Measurements from ENCODE around the gene IGFBP2.
A peak's percentile ranks its signal among the peaks of the same experiment; 100 is the strongest.

The IGFBP2 gene

DNA sequence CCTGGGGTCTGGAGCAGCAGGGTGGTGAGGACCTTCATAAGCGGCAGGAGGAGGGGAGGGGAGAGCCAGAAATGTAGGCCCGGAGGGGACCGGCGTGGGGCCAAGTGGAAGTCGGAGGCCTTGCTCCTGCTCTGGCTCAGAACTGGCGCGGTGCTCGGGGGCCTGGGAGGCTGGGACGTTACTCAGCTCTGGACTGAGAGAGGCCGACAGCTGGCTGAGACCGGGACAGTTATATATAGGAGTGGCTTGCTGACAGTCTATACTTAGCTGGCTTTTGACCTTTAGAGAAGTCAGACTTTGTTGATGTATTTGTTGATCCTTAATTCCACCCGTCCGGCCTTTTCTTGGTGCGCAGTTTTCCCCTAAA is 46.4 kb downstream of the IGFBP2 start:
- peak in 2 of 10 donors; percentile 37 to 64 for DNase-seq
- intact Hi-C loops (cut with DNase I), result loop anchor here (5.0 kb wide), 2 partner anchors 1033 to 1078 kb away; no protein-coding TSS in a partner anchor

- intact Hi-C loops (cut with DNase I), result loop anchor here (5.0 kb wide), 2 partner anchors 1031 to 1076 kb away; no protein-coding TSS in a partner anchor
Observed at GRCh38 chr2:216680951-216681629, 47.9 kb downstream of the IGFBP2 start.

GRCh38 chr2:216681683-216682082 is 48.5 kb downstream of the IGFBP2 start:
- intact Hi-C loops (cut with DNase I), result loop anchor here (1.0 to 5.0 kb wide), 3 partner anchors 829 to 1076 kb away; no protein-coding TSS in a partner anchor
- DNase-seq, result peak in 1 of 10 donors; percentile 10

More at GRCh38 chr2:216680951-216681629, 47.9 kb downstream of the IGFBP2 start:
- DNase-seq, result peak in 1 of 10 donors; percentile 17

DNA sequence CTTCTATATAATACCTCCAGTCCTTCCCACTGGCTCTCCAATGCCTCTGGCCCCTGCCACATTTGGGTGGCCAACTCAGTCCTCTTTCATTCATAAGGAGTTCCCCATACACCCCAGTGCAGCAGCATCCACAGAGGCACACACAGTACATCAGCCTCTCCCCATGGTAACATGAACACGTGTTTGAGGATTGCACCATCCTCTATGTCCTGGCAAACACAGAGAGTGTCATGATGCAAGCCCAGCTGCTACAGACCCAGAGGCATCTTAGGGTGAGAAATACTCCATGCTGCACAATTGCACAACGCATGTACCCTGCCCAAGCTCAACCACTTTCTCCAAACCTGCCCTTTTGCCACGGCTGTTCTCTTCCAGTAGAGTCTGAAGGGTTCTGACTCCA is 50.6 kb downstream of the IGFBP2 start:
- intact Hi-C loops (cut with DNase I), result loop anchor here (5.0 kb wide), 2 partner anchors 1028 to 1073 kb away; no protein-coding TSS in a partner anchor
- DNase-seq, result peak in 2 of 10 donors; percentile 42 to 85

DNA sequence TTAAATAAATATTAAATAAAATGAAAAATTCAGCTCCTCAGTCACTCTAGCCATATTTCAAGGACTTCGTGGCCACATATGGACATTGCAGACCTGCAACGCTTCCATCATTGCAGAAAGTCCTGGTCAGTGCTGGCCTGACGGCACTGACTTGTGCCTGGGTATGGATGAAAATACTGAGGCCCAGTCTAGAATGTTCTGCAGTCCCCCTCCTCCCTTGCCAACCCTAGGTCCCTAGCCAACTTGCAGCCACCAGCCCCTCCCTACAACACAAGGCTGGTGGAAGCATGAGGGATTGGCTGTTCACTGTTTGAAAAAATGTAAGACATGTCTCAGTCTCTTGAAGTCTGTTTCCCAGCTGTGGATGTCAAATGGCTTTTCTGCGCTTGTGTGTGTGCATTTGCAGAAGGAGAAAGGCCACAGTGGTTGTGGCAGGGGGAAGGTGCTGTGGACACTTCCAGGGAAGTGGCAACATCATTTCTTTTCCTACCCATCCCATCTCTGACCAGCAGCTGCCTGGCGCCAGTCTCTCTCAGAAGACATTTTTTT is 52.2 kb downstream of the IGFBP2 start:
- no peak for DNase-seq
- intact Hi-C loops (cut with DNase I), result no loop called here

- intact Hi-C loops (cut with DNase I), result no loop called here
- DNase-seq, result peak in 1 of 10 donors; percentile 22
Observed at GRCh38 chr2:216687111-216687510, 53.9 kb downstream of the IGFBP2 start.

DNA sequence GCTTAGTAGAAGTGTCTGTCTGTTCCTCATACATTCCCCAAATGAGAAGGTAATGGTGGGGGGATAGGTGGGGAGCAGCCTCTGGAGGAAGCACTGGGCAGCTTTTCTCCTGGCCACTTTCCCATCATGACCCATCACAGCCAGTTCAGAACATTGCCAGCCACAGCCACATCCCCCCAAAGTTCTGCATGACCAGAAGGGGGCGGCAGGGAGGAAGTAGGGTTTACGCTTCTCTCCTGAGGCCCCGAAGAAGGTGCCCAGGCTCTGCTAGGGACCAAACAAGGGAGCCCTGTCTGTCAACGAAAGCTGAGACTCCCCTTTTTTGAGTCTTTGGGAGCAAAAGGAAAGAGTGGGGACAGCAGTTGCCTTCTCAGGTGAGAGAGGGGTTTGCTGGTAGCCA is 54.4 kb downstream of the IGFBP2 start:
- DNase-seq, result no peak
- intact Hi-C loops (cut with DNase I), result no loop called here

DNA sequence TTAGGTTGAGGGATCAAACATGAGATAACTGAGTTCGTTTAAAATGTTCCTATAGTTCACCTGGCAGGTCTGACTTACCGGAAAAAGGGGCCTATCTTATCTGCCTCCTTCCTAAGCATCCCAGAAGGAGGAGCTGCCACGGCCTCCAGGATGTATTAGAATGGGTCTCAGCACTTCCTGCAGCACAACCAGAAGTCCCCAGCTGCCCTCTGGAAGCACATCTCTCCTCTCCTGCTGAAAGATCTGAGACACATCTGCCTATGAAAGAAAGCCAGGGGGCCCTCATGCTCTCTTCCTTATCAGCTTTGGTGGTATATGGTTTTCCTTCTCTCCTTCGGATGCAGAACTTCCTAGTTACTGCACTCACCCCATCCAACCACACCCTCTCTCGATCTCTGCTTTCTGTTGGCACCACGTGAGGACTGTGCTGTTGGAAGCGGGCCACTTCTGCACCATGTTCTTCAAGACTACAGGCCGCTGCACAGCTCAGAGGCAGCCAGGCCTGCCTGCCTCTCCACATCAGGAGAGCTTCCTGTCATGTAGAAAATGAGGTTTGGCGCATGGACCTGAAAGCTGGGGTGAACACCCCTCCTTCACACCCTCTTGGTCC is 55.6 kb downstream of the IGFBP2 start:
- intact Hi-C loops (cut with DNase I), result no loop called here

DNA sequence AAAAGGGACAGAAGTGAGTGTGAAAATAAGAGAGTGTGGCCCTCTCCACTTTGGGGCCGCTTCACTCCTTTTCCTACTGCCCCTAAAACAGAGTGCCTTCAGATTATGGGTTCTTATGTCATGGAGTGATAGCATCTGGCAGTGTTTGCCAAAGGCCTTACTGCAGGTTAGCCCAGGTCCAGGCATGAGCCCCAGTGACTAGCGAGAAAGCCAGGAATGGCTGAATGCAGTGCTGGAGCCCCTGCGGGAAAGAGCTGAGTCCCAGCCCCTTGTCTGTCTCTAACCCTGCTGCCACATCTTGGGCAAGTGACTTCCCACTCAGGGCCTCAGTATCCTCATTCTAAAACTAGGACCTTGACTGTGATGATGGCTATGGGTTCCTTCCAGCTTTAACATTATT is 56.2 kb downstream of the IGFBP2 start:
- peak in 1 of 10 donors; percentile 21 for DNase-seq
- intact Hi-C loops (cut with DNase I), result no loop called here

More for the DNA sequence above, 55.6 kb downstream of the IGFBP2 start:
- DNase-seq, result peak in 2 of 10 donors; percentile 14 to 71

DNA sequence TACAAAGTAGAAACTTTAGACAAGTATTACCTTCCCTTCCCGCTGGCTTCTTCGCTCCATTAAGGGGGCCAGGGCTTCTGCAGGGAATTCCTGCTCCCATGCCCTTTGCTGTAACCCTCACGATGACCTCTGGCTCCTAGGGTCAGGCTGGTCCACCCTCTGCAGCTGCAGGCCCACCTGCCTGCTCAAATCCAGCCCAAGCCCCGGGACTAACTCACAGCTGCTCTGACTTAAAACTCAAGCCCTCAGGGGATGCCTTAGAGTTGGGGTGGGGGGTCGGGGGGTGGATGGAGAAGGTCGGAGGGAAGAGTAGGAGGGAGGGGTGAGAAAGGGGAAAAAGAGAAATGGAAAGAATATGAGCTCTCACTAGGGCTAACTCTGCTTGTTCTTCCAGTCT is 57.2 kb downstream of the IGFBP2 start:
- DNase-seq, result peak in 2 of 10 donors; percentile 14 to 53
- intact Hi-C loops (cut with DNase I), result loop anchor here (10.0 kb wide), 1 partner anchor 374 kb away; no protein-coding TSS in a partner anchor

- intact Hi-C loops (cut with DNase I), result loop anchor here (10.0 kb wide), 1 partner anchor 374 kb away; no protein-coding TSS in a partner anchor
- peak; percentile 56 to 96 (median 80) for DNase-seq
Observed at GRCh38 chr2:216690853-216691741, 57.9 kb downstream of the IGFBP2 start.

- intact Hi-C loops (cut with DNase I), result loop anchor here (10.0 kb wide), 1 partner anchor 372 kb away; no protein-coding TSS in a partner anchor
- peak in 9 of 10 donors; percentile 36 to 92 (median 57) for DNase-seq
Observed at GRCh38 chr2:216692636-216693413, 59.6 kb downstream of the IGFBP2 start.

GRCh38 chr2:216693414-216694080 is 60.3 kb downstream of the IGFBP2 start:
- intact Hi-C loops (cut with DNase I), result loop anchor here (10.0 kb wide), 1 partner anchor 371 kb away; no protein-coding TSS in a partner anchor
- peak in 1 of 10 donors; percentile 14 for DNase-seq

DNA sequence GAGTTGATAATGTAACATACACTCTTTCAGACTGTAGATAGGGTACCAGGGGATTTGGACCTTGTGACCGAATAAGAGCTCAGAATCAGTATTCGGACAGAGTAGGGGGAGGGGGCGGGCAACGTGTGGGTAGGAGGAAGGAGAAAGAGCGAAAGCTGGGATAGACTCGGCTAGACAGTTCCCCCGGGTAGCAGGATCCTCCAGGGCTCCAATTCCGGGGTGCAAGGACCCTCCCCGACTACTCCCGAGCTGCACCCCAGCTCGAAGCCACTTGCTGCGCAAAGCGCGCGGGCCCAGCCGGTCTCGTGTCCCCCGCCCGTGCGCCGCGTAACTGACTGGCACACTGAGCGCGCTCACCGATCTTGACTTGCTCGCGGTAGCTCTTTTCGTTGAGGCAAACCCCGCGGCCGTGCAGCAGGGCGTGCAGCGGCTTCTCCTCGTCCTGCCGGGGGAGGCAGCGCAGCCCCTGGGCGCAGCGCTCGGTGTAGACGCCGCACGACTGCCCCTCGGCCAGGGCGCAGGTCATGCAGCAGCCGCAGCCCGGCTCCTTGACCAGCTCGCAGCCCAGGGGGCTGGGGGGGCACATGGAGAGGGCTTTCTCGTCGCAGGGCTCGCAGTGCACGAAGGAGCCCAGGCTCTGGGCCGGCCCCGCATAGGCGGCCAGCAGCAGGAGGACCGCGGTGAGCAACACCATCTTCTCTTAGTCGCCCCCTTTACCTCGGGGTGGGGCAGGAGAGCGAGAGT is 61.0 kb downstream of the IGFBP2 start:
- intact Hi-C loops (cut with DNase I), result loop anchor here (10.0 kb wide), 1 partner anchor 371 kb away; no protein-coding TSS in a partner anchor
- DNase-seq, result peak in 9 of 10 donors; percentile 50 to 94 (median 72)

- peak in 1 of 10 donors; percentile 49 for DNase-seq
Observed at GRCh38 chr2:216694826-216695217, 61.6 kb downstream of the IGFBP2 start.

DNA sequence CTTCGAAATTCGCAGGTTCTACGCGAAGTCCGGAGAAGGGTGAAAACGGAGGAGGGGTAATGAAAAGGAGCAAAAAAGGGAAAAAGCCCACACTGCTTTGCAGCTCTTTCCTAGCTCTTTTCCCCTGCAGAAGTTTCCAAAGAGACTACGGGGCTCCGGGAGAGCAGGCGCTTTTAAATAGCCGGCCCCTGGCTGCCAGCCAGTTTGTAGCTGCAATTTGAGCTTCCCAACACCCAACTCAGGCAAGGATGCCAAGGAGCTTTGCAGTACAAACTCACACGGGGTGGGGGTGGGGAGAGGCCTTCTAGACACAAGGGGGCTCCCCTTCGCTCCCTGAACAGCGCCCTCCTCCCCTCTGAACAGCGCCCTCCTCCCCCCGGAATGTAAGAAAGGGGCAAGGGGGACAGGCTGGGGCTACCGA is 62.2 kb downstream of the IGFBP2 start, which contains the start of gene IGFBP5:
Gene IGFBP5 (minus strand): TSS at position 149 of the 421 bp plus-strand sequence. CDS start 774 bp downstream, outside the sequence.
- intact Hi-C loops (cut with DNase I), result loop anchor here (5.0 to 10.0 kb wide), 3 partner anchors 369 to 1017 kb away; no protein-coding TSS in a partner anchor
- peak in 9 of 10 donors; percentile 59 to 93 (median 74) for DNase-seq

More at GRCh38 chr2:216694826-216695217, 61.6 kb downstream of the IGFBP2 start:
- intact Hi-C loops (cut with DNase I), result loop anchor here (5.0 to 10.0 kb wide), 3 partner anchors 370 to 1017 kb away; no protein-coding TSS in a partner anchor

DNA sequence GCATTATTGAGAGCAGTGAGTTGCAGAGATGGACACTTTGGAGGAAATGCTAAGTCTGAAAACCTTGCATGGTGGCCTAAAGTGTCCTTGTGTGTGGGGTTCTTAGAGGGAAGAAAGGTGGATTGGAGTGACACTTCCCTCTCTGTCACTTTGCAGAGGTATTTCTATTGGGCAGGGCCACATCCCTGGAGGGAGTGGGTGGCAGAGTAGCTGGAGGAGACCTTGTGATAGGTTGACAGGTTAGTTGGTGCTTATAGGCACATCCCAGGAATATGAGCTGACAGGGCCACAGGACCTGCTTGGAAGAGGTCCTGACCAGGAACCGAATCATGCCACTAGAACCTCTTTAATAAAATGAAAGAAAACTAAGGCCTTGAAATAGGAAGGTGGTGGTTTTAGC is 63.1 kb downstream of the IGFBP2 start:
- DNase-seq, result no peak
- intact Hi-C loops (cut with DNase I), result loop anchor here (5.0 to 10.0 kb wide), 3 partner anchors 368 to 1016 kb away; no protein-coding TSS in a partner anchor
